Germinal center (tissue), 1 donor: ENCODE measurements around the gene OR1I1.
A peak's percentile ranks its signal among the peaks of the same experiment; 100 is the strongest.

Experiments
- DNase-seq: peaks from one replicate; pipeline ENCODE4 v3.0.0; 2012; ENCODE audit warnings: mixed read lengths, low spot score

The OR1I1 gene

DNA sequence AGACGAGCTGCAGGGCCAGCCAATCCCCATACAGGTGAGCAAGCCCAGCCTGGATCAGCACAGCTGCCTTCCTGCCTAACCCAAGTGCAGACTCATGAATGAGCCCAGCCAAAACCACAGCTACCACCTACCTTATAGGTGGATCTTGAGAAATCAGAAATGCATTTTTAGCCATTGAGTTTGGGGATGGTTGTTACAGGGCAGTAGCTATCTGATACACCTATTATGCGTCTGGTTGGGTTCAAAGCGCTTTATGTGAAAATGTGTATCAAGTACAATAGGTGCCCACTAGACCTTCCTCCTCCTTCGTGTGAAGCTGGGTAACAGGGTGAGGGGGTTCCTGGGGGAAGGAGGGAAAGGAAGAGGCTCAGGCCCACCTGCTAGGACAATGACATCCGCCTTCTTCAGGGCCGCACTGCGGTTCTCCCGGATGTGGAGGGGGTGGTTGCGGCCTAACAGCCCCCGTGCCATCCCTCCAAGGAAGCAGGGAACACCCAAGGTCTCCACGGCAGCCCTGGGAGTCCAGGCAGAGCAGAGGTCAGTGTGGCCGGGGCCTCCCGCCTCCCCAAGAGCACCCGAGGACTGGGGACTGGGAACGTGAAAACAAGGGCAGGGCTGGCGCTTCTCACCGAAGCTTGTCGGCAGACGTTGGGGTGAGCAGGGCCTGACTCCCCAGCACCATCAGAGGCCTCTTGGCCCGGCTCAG is 36.9 kb downstream of the OR1I1 start:
- no peak for DNase-seq

DNA sequence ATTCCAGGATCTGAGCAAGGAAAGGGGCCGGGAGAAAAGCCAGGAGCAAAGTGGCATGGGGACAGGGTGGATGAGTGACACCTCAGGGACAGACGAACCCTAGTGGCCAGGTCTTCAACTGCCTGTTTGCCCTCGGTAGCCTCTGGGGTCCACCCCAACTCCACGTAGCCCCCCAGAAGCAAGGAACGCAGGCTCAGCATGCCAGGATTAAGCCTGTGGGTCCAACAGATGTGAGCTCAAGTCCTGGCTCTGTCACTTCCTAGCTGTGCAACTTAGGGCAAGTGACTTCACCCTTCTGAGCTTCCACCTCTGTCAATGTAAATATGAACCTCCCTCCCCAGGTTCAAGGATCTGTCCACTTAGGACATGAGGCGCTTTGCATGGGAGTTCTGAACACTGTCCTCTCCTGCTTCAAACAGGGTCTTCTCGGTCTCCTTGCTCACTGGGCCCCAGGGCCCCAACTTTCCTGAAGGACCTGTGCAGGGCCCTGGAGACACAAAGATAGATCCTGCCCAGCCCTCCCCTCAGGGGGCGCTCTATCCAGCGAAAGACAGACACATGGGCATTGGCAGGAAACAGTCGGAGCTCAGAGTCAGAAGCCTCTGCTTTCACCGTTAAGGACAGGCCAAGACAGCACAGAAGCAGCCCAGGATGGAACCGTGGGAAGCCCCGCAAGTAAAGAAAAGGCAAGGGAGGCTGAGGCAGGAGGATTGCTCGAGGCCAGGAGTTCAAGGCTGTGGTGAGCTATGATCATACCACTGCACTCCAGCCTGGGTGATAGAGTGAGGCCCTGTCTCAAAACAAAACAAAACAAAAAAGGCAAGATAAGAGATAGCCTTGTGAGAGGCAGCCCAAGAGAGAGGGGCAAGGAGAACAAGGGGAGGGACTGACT is 38.4 kb downstream of the OR1I1 start:
- no peak for DNase-seq

- no peak for DNase-seq
Measured at GRCh38 chr19:15122331-15123030, 40.5 kb downstream of the OR1I1 start.

- no peak for DNase-seq
Measured at GRCh38 chr19:15123031-15123890, 41.2 kb downstream of the OR1I1 start.

GRCh38 chr19:15123900-15124299 is 41.9 kb downstream of the OR1I1 start:
- DNase-seq: no peak

DNA sequence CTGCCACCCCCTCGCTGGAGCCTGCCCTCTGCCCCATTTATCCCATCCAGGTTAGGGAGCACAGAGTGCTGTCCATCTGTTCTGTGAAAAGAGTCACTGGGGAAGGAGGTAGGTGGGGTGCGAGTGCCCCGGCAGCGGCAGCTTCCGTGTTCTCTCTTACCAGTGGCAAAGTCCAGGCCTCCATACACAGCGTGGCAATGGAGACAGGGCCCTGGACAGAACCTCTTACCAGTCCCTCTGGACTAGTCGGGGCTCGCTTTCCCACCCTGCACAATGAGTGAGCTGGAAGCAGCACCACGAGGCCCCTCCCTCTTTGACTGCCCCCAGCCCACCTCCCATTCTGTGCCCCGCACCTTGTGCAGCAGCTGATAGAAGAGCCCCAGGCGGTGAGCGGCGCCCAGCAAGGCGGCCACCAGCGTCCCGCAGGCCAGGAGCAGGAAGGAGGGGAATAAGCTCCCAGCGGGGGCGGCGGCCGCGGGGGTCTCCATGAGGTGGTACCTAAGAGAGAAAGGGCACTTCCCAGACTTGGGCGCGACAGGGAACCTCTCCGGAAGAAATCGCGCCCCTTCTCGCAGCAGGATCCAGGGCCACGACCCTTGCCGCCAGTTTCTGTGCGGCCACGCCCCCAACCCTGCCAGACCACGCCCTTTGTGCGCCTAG is 42.7 kb downstream of the OR1I1 start:
- no peak for DNase-seq

- peak; percentile 99 for DNase-seq
Measured at GRCh38 chr19:15125232-15126067, 43.4 kb downstream of the OR1I1 start.

DNA sequence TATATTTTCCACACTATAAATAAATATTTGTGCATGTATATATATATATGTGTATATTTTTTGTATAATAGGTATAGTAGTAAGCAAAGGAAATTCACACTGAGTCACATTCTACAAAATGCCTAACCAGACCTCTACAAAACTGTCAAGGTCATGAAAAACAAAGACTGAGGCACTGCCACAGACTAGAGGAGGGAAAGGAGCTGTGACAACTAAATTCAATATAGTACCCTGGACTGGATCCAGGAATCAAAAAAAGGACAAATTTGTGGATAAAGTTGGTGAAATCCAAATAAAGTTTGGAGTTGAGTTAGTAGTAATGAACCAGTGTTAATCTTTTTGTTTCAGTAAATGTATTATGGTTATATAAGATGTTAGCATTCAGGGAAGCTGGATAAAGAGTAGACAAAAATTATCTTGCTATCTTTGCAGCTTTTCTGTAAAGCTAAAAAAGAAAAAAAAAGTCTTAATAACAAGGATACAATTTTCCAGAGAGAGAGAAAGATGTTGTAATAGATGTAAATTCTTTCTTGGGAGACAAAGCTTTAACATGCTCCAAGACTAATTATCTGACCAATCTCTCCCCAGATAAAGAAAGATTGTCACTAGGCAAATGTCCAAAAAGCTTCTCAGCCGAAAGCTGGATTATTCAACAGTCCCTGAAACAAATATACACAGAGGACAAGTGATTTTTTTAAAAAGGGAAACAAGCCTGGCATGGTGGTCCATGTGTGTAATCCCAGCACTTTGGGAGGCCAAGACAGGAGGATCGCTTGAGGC is 44.3 kb downstream of the OR1I1 start:
- no peak for DNase-seq

DNA sequence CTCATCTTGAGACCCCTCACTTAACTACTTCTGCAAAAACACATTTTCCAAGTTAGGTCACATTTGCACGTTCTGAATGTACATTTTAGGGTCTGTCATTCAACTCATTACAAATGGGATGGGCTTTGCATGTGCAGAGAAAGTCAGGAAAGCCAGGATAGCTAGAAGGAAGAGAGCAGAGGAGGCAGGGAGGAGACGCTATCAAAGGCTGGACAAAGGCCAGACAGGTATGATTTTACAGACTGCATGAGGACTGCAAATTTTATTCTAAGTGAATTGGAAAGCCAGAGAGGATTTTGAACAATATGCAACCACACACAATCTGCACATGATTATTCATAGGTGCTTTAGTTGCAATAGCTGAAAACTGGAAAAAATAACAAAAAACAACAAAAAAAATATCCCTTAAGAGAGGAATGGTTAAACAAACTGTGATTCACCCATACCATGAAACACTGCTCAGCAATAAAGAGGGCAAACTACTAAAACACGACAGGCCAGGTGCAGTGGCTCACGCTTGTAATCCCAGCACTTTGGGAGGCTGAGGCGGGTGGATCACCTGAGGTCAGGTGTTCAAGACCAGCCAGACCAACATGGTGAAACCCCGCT is 46.3 kb downstream of the OR1I1 start:
- DNase-seq: no peak

- no peak for DNase-seq
Measured at GRCh38 chr19:15129856-15130585, 48.0 kb downstream of the OR1I1 start.

DNA sequence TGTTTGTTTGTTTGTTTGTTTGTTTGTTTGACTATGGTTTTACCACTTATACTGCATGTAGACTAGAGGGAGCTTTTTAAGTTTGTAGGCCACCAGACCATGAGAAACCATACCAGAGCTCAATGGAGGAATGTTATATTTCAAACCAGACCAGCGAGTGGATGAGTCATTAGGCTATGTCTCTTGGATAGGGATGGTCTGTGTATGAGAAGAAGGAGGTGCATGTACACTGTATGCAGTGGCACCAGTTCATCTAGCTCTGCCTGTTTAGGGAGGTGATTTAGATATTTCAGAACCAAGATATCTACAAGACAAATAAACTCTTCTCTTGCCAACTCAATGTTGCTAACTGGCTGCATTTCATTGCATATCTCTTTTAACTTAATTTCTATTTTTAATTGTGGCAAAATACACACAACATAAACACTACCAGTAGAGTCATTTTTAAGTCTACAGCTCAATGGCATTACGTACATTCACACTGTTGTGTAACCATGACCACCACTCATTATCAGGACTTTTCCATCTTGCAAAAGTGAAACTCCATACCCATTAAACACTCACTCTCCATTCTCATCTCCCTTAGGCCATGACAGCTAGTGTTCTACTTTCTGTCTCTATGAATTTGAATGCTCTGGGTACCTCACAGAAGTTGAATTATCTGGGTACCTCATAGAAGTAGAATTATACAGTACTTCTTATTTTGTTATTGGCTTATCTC is 54.4 kb downstream of the OR1I1 start:
- no peak for DNase-seq

GRCh38 chr19:15137777-15138176 is 55.8 kb downstream of the OR1I1 start:
- no peak for DNase-seq

GRCh38 chr19:15138427-15138826 is 56.4 kb downstream of the OR1I1 start:
- no peak for DNase-seq

DNA sequence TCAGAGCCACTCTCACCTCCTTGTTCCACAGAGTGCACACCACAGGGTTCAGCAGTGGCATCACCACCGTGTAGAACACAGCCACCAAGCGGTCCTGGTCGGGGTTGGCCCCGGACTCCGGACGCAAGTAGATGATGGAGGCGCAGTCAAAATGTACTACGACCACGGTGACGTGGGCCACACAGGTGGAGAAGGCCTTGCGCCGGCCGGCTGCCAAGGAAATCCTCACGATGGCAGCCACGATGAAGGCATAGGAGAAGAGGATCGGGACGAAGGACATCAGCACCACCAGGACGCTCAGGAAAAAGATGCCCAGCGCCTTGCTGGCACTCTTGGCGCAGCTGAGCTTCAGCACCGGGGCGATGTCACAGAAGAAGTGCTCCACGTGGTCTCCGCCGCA is 59.1 kb downstream of the OR1I1 start:
- DNase-seq: no peak

GRCh38 chr19:15142313-15142712 is 60.3 kb downstream of the OR1I1 start:
- DNase-seq: no peak
